Kidney (tissue), 14 donors: ENCODE data around the gene ARHGAP29. TPM values are rescaled to one million over a fixed set of nuclear protein-coding genes. Genes with fewer than 3 reads are reported as not detected.

Experiments
- DNase-seq, 5 donors: peaks; one replicate each; pipeline ENCODE4 v3.0.0-alpha.2; 2013 to 2020
- FAIRE-seq: peaks from 2 replicates; lab custom pipeline; 2012; peaks lifted over from hg19 to GRCh38; lab: Jason Lieb, UNC
- H3K27ac ChIP-seq, 2 donors: one replicate each; pipeline ENCODE4 v1.7.0; 2013; ENCODE audit warnings: low read depth in 2 of 2, low read length in 2 of 2, inconsistent platforms in 1 of 2
- H3K27me3 ChIP-seq: one replicate; pipeline ENCODE4 v1.7.1; 2013; ENCODE audit warnings: low read length, inconsistent platforms; ENCODE audit not compliant: control insufficient read depth, insufficient read depth
- H3K36me3 ChIP-seq, 3 donors: one replicate each; pipeline versions ENCODE4 v1.7.0 to v1.7.1; 2013; ENCODE audit warnings: low read length in 3 of 3, control low read depth in 1 of 3, inconsistent platforms in 1 of 3; ENCODE audit not compliant: insufficient read depth in 3 of 3, control insufficient read depth in 2 of 3
- H3K4me1 ChIP-seq, 3 donors: one replicate each; pipeline versions ENCODE4 v1.7.0 to v1.7.1; 2013; ENCODE audit warnings: low read length in 3 of 3, inconsistent platforms in 1 of 3, low read depth in 1 of 3; ENCODE audit not compliant: control insufficient read depth in 2 of 3, insufficient read depth in 2 of 3
- H3K4me3 ChIP-seq, 3 donors: one replicate each; pipeline versions ENCODE4 v1.7.0 to v1.8.1; 2013; ENCODE audit warnings: low read length in 3 of 3, control low read depth in 1 of 3, inconsistent platforms in 1 of 3
- H3K9ac ChIP-seq, 3 donors: one replicate each; pipeline versions ENCODE4 v1.7.0 to v1.7.1; 2013; ENCODE audit warnings: low read length in 3 of 3, control low read depth in 1 of 3, inconsistent platforms in 1 of 3
- H3K9me3 ChIP-seq, 3 donors: one replicate each; pipeline versions ENCODE4 v1.7.0 to v1.7.1; 2013; ENCODE audit warnings: low read length in 3 of 3, control low read depth in 1 of 3, inconsistent platforms in 1 of 3; ENCODE audit not compliant: control insufficient read depth in 2 of 3, insufficient read depth in 1 of 3
- intact Hi-C: fragments of 100-400 bp; cut with DNase I; formaldehyde crosslinking; loops from one replicate; pipeline ENCODE4 v1.11.1; 2022
- polyA plus RNA-seq: library from polyadenylated mRNA; stranded (reverse); fragments of 350-450 nt; fragmentation: Illumina TruSeq; extraction: RNeasy Lipid Tissue Mini Kit (QIAGEN cat#74804); gene quantifications from one replicate; pipeline ENCODE4 v1.2.3, GENCODE V29; 2014; ENCODE audit warnings: low read depth, low replicate concordance; ENCODE audit not compliant: insufficient read depth
- total RNA-seq: library from RNA; stranded (reverse); fragmentation: NEBNext Ultra II Directional; extraction: Animal tissue kit (Norgen Biotek cat#: 25700); gene quantifications from one replicate; pipeline ENCODE4 v1.2.1, GENCODE V29; 2021
- TF ChIP-seq, protein P1 (sequence below): IDR thresholded peaks from 3 replicates; pipeline ENCODE4 v1.5.1; 2012; ENCODE audit warnings: mild to moderate bottlenecking, moderate library complexity, borderline replicate concordance; ENCODE audit not compliant: insufficient read depth; ENCODE audit errors: extremely low read depth
- donor health status: control.
- donor health status: control.
- donor health status: control.
- donor health status: control.
- donor health status: control.
- donor health status: DM: yes; HTN: yes; CAD: no.
- donor health status: Normal renal cell carcinoma (clear cell type).

Gene ARHGAP29
- total and polyA plus RNA-seq, 2 donors from 2014 or later = 15.9 to 145 TPM

DNA sequence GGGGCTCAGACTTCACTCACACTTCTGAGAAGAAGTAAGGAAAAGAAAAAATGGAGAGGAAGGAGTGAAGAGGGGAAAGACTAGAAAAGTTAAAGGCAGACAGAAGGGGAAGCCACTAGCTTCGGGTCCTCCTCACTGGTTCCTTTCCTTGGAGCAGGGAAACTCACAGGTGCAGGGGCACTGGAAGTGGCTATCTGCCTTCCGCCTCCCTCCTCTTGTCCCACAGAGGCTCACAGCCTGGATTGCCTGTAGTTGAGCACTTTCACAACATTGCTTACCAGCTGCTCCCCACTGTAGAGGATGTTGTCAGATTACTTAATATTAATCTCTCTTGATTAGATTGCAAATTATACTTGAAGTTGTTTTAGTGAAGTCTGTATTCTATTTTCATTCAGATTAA, 94.8 kb downstream of the ARHGAP29 start:
- Histone ChIP-seq H3K4me1 (no peaks in the 10 kb centered on the region), H3K9me3 (no peaks in the 10 kb centered on the region), H3K4me3 (no peak overlapping the region), H3K36me3 (no peaks in the 10 kb centered on the region), H3K27ac (no peak overlapping the region), H3K9ac (no peak overlapping the region), H3K27me3 (no peaks in the 10 kb centered on the region)
- DNase-seq (no peak), FAIRE-seq (no peak)
- TF ChIP-seq, protein P1, sequence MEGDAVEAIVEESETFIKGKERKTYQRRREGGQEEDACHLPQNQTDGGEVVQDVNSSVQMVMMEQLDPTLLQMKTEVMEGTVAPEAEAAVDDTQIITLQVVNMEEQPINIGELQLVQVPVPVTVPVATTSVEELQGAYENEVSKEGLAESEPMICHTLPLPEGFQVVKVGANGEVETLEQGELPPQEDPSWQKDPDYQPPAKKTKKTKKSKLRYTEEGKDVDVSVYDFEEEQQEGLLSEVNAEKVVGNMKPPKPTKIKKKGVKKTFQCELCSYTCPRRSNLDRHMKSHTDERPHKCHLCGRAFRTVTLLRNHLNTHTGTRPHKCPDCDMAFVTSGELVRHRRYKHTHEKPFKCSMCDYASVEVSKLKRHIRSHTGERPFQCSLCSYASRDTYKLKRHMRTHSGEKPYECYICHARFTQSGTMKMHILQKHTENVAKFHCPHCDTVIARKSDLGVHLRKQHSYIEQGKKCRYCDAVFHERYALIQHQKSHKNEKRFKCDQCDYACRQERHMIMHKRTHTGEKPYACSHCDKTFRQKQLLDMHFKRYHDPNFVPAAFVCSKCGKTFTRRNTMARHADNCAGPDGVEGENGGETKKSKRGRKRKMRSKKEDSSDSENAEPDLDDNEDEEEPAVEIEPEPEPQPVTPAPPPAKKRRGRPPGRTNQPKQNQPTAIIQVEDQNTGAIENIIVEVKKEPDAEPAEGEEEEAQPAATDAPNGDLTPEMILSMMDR = no peak
- intact Hi-C loops = no loop called here

DNA sequence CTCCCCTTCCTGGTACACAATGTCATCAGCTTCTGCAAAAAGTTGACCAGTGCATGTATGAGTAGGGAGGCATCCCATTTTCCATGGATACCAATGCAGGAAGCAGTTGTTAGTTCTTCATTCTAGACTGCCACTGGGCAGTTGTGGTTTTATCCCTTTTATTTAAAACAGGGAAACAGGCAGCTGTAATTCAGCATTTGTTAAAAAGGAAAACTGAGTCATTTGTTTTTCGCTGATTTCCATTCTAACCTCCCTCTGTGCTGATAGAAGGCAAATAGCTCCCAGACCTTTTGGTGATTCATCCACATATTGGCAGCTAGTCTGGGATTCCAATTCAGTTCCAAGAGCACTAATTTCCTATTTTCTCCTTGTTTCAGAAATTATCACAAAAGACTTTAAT, 95.4 kb downstream of the ARHGAP29 start:
- Histone ChIP-seq H3K4me1 (no peaks in the 10 kb centered on the region), H3K9me3 (no peaks in the 10 kb centered on the region), H3K9ac (no peak overlapping the region), H3K36me3 (no peaks in the 10 kb centered on the region), H3K27me3 (no peaks in the 10 kb centered on the region), H3K27ac (no peak overlapping the region), H3K4me3 (no peak overlapping the region)
- DNase-seq (no peak), FAIRE-seq (no peak)
- TF ChIP-seq, protein P1 = no peak
- intact Hi-C loops = no loop called here

DNA sequence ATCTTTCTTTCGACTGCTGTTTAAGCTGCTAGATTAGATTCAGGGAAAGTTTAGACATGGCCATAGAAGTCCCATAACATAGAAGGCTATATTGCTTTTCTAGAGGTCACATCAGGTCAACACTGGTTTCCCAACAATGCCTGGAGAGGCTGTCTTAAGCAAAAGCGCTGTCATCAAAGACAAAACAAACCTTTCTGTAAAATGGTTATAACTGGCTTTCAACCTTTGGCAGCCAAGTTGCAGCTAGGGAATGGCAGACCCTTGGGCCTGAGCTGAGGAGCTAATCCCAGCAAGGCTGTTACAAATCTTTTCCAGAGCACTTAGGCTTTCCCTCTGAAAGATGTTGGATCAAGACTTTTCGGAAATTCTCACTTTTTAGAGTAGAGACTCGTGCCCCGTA, 105.3 kb downstream of the ARHGAP29 start:
- FAIRE-seq = no peak
- no peak overlapping the region for H3K27ac ChIP-seq
- no peak for DNase-seq
- no peaks in the 10 kb centered on the region for H3K36me3 ChIP-seq
- no peak overlapping the region for H3K9ac ChIP-seq
- TF ChIP-seq, protein P1 = no peak
- H3K9me3 ChIP-seq = no peaks in the 10 kb centered on the region
- intact Hi-C loops = no loop called here
- H3K27me3 ChIP-seq = no peaks in the 10 kb centered on the region
- H3K4me1 ChIP-seq = no peaks in the 10 kb centered on the region
- H3K4me3 ChIP-seq = no peak overlapping the region
